Erythroblast (primary cell): Measurements from ENCODE around the gene IL1RAPL2.

Source experiments
- GATA1 ChIP-seq: IDR thresholded peaks from 2 replicates; pipeline ENCODE4 v1.6.1; 2011; ENCODE audit warnings: low read depth, mild to moderate bottlenecking, control low read depth, low read length, moderate library complexity
- POLR2A ChIP-seq: IDR thresholded peaks from 2 replicates; pipeline ENCODE4 v1.6.1; 2011; ENCODE audit warnings: mild to moderate bottlenecking, low read length

- no peak for TF ChIP-seq POLR2A
- no peak for TF ChIP-seq GATA1
These were observed 731.0 kb downstream of the IL1RAPL2 start for GRCh38 chrX:105297041-105297440.
